Measurements from ENCODE around the gene TPD52L2. TPM values are rescaled to one million over a fixed set of nuclear protein-coding genes. Genes with fewer than 3 reads are reported as not detected.
"Not testable (repeated sequence)": the region's sequence is repeated elsewhere in the genome, so short reads cannot be mapped to it uniquely, and the experiment has no call there.

Gene TPD52L2
- total RNA-seq, 1 experiment from 2014 or later = 76.4 TPM

DNA sequence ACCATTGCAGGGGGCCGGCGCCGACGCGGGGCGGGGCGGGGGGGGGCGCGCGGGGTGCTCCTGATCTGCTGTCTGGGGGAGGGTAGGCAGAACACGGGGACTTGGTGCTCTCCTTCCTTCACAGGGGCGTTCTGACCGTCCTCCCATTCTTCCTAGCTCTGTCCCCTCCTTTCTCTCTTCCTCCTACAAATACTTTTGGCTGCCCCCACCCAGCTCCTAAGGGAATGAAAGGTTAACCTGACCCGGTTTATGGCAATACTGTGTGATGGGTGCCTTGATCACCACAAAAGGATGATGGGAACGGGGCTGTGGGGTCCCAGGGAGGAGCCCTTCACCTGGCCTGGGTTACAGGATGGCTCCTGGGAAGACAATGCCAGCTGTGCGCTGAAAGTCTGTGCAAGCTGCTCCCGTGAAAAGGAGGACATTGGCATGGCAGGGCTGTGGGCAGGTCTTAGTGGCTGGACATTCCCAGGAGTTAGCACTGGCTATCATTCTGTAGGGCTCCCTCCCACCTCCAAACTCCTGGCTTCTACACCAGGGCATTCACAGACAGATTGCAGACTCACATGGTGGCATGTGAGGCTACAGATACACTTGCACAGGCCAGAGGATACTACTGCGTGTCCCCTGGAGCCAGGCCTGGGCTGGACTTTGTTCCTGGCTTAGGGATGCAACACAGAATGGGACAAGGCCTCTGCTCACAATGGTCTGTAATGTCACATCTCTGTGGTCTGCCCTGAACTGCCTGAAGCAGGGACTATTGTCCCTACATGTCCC, 1.9 kb upstream of the TPD52L2 start:
- in situ Hi-C loops (cut with HindIII; ENCODE audit: low pct_unique_long_range_greater_than_20kb, low sequenced_read_pairs) = no loop called here
- no peak for DNase-seq (ENCODE audit: low read depth, low spot score)

DNA sequence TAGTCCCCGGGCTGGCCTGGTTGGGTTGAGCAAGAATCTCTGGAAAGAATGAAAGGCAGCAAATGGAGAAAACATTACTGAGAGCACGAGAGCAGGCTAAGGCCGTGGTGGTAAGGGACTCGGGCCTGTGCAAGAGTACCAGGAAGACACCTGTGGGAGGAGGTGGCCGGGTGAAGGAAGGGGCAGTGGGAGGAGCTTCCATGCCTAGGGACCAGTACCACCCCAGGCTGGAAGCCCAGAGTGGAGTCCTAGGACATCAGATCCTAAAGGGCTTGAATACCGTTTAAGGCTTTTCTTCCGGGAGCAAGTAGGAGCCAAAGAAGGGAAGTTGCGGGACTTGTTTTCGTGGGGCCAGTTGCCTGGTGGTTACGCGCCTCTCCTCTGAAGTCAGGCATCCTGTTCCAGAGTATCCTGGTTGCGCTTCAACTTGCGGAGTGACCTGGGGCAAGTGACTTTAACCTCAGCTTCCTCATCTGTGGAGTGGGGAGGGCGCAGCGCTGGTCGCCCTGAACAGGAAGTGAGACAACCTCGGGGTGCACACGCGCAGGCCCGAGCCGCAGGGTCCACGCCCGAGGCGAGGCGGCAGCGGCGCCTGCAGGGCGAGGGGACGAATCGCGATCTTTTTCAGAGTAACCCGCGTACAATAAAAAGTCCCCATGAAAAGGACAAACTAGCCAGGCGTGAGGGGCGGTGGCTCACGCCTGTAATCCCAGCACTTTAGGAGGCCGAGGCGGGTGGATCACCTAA, 1.1 kb upstream of the TPD52L2 start:
- in situ Hi-C loops (cut with HindIII; ENCODE audit: low pct_unique_long_range_greater_than_20kb, low sequenced_read_pairs) = no loop called here

GRCh38 chr20:63864545-63864977, 509 bp upstream of the TPD52L2 start:
- in situ Hi-C loops (cut with HindIII; ENCODE audit: low pct_unique_long_range_greater_than_20kb, low sequenced_read_pairs) = no loop called here
- no peak for DNase-seq (ENCODE audit: low read depth, low spot score)

More for the DNA sequence above, 1.1 kb upstream of the TPD52L2 start:
- peak; percentile 33 for DNase-seq (ENCODE audit: low read depth, low spot score)

GRCh38 chr20:63867042-63867441, 2.0 kb downstream of the TPD52L2 start:
- in situ Hi-C loops (cut with HindIII; ENCODE audit: low pct_unique_long_range_greater_than_20kb, low sequenced_read_pairs); DNase-seq (ENCODE audit: low read depth, low spot score): not testable (repeated sequence)

DNA sequence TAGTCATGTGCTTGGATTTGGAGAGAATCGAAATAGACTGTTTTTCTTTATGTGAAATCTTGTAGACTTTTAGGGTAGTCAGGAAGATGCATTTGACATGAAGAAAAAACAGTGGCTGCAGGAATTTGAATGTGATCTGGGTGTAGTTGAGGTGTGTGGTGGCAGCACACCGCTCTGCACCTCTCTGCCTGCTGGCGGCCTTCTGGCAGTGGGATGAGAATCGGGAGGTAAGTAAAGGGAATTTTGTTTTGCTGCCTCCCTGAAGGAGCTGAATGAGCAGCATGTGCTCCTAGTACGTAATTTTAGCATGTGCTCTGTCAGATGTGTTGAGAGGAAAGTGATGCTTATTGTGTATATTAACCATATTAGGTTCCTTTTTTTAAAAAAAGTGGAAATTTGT, 3.2 kb downstream of the TPD52L2 start:
- in situ Hi-C loops (cut with HindIII; ENCODE audit: low pct_unique_long_range_greater_than_20kb, low sequenced_read_pairs) = no loop called here
- DNase-seq (ENCODE audit: low read depth, low spot score) = no peak

DNA sequence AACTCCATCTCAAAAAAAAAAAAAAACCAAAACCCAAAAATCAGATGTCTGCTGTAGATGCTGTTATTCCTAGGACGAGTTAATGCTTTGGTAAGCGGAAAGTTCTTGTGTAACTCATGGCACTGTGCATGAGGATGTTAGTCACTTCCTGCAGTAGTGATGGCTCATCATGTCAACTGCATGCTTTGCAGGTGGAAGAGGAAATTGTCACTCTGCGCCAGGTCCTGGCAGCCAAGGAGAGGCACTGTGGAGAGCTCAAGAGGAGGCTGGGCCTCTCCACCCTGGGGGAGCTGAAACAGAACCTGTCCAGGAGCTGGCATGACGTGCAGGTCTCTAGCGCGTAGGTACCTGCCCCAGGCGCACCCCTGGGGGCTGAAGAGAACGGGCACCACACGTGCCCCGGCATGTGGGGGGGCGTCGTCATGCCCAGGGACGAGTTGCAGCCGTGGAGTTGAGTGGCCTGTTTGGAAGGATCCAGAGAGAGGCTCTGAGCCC, 8.5 kb downstream of the TPD52L2 start:
- DNase-seq (ENCODE audit: low read depth, low spot score) = no peak

GRCh38 chr20:63874241-63874640, 9.2 kb downstream of the TPD52L2 start:
- in situ Hi-C loops (cut with HindIII; ENCODE audit: low pct_unique_long_range_greater_than_20kb, low sequenced_read_pairs) = not testable (repeated sequence)

More for the DNA sequence above, 8.5 kb downstream of the TPD52L2 start:
- in situ Hi-C loops (cut with HindIII; ENCODE audit: low pct_unique_long_range_greater_than_20kb, low sequenced_read_pairs) = no loop called here

DNA sequence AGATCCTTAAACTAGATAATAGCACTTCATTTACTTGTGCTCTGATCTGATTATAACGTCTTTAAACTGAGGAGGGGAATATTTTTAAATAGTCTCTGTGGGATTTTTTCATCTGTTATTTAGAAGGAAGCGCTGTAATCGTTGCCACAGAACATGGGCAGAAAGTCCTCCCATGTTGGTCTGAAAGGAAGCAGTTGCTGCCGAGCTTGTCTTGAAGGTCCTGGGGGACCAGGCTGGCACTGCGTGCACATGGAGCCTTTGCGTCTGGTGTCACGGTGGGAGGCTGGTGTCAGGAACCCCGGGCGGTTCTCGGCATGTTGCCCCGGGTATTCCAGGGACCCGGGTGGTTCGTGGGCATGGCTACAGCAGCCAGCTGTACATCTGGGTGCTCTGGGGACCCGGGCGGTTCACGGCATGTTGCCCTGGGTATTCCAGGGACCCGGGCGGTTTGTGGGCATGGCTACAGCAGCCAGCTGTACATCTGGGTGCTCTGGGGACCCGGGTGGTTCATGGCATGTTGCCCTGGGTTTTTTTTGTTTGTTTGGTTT, 11.5 kb downstream of the TPD52L2 start:
- in situ Hi-C loops (cut with HindIII; ENCODE audit: low pct_unique_long_range_greater_than_20kb, low sequenced_read_pairs) = no loop called here
- DNase-seq (ENCODE audit: low read depth, low spot score) = no peak

More at GRCh38 chr20:63874241-63874640, 9.2 kb downstream of the TPD52L2 start:
- not testable (repeated sequence) for DNase-seq (ENCODE audit: low read depth, low spot score)

- no peak for DNase-seq (ENCODE audit: low read depth, low spot score)
- in situ Hi-C loops (cut with HindIII; ENCODE audit: low pct_unique_long_range_greater_than_20kb, low sequenced_read_pairs) = no loop called here
Observed at GRCh38 chr20:63877755-63878470, 12.8 kb downstream of the TPD52L2 start.

- in situ Hi-C loops (cut with HindIII; ENCODE audit: low pct_unique_long_range_greater_than_20kb, low sequenced_read_pairs) = no loop called here
- DNase-seq (ENCODE audit: low read depth, low spot score) = no peak
Observed at GRCh38 chr20:63878899-63879663, 14.0 kb downstream of the TPD52L2 start.

GRCh38 chr20:63880901-63881300, 15.8 kb downstream of the TPD52L2 start:
- DNase-seq (ENCODE audit: low read depth, low spot score); in situ Hi-C loops (cut with HindIII; ENCODE audit: low pct_unique_long_range_greater_than_20kb, low sequenced_read_pairs): not testable (repeated sequence)

DNA sequence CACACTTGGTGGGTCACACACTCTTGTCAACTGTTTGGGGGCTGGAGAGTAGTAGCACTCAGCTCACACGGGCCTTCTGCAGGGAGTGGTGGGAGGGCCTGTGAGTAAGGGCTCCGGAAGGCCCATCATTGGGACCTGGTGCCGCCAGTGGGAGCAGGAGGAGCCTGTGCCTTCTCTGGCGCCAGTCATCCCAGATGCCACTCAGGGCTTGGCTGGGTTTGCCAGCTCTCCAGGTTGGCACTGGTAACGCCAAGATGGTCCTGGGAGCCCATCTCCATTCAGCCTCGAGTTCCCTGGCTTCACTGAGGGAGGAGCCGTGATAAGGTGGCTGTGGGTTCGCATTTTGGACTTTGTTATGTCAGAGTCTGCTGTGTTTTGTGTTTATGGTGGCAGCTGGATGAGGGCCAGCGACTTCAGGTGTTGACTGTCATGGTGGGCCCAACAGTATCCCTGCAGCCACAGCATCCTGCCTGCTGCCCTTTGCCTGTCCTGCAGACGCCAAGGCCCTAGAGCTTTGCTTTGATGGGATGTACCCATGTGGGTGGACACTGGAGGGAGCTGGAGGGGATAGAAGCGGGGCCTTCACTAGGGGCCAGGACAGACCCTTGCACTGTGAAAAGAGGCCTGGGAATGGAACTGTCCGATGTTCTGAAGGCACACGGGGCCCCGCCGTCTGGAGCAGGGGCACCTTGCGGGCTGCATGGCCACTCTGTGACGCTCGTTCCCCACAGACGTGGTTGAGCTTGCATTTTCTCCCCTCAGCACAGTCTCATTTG, 16.6 kb downstream of the TPD52L2 start:
- in situ Hi-C loops (cut with HindIII; ENCODE audit: low pct_unique_long_range_greater_than_20kb, low sequenced_read_pairs) = no loop called here
- DNase-seq (ENCODE audit: low read depth, low spot score) = no peak

- in situ Hi-C loops (cut with HindIII; ENCODE audit: low pct_unique_long_range_greater_than_20kb, low sequenced_read_pairs) = no loop called here
Observed at GRCh38 chr20:63882257-63883200, 17.5 kb downstream of the TPD52L2 start.

GRCh38 chr20:63883201-63883593, 18.1 kb downstream of the TPD52L2 start:
- in situ Hi-C loops (cut with HindIII; ENCODE audit: low pct_unique_long_range_greater_than_20kb, low sequenced_read_pairs) = no loop called here
- no peak for DNase-seq (ENCODE audit: low read depth, low spot score)

More at GRCh38 chr20:63882257-63883200, 17.5 kb downstream of the TPD52L2 start:
- DNase-seq (ENCODE audit: low read depth, low spot score) = no peak

GRCh38 chr20:63884506-63885263, 19.6 kb downstream of the TPD52L2 start:
- in situ Hi-C loops (cut with HindIII; ENCODE audit: low pct_unique_long_range_greater_than_20kb, low sequenced_read_pairs) = no loop called here
- DNase-seq (ENCODE audit: low read depth, low spot score) = no peak
